A673 (cell line): ENCODE results near the gene PIK3CD. TPM values are rescaled to one million over a fixed set of nuclear protein-coding genes. Genes with fewer than 3 reads are reported as not detected.

Experiments used
- BruUV-seq: library from RNA; stranded (reverse); fragments of 400-500 nt; replicated peaks from 2 replicates; lab custom pipeline; 2021; lab: Mats Ljungman, UMichigan
- CTCF ChIA-PET: fragments of 300-600 bp; sonication (Branson Sonifier 250); formaldehyde crosslinking; loops from one replicate; lab custom pipeline; 2022; ENCODE audit warnings: antibody characterized with exemption; lab: Charles Lee
- POLR2A ChIA-PET: fragments of 300-600 bp; sonication (Branson Sonifier 250); formaldehyde crosslinking; loops from one replicate; lab custom pipeline; 2022; ENCODE audit warnings: antibody characterized with exemption; ENCODE audit not compliant: low non-redundant PET; lab: Charles Lee
- DNase-seq: peaks from one replicate; pipeline ENCODE4 v3.0.0-alpha.2; 2015; ENCODE audit warnings: low spot score
- H3K27ac ChIP-seq: fragments of 200-600 bp; sonication (generic); 2 replicates; pipeline ENCODE4 v1.5.1; 2016; ENCODE audit warnings: mixed run types, low read depth, mild to moderate bottlenecking, mixed read lengths, antibody characterized with exemption, low read length; ENCODE audit not compliant: poor library complexity, severe bottlenecking
- H3K27me3 ChIP-seq: fragments of 200-600 bp; sonication (generic); replicated peaks from 2 replicates; pipeline ENCODE4 v1.6.1; 2017; ENCODE audit warnings: mixed run types, low read depth, mild to moderate bottlenecking, mixed read lengths, antibody characterized with exemption, low read length; ENCODE audit not compliant: insufficient read depth, poor library complexity
- H3K36me3 ChIP-seq: fragments of 200-600 bp; sonication (generic); 2 replicates; pipeline ENCODE4 v1.6.1; 2016; ENCODE audit warnings: mixed run types, mild to moderate bottlenecking, mixed read lengths, antibody characterized with exemption, low read length; ENCODE audit not compliant: insufficient read depth, poor library complexity, severe bottlenecking
- H3K4me1 ChIP-seq: fragments of 200-600 bp; sonication (generic); 2 replicates; pipeline ENCODE4 v1.6.1; 2017; ENCODE audit warnings: mixed run types, mild to moderate bottlenecking, mixed read lengths, antibody characterized with exemption, low read length; ENCODE audit not compliant: insufficient read depth, poor library complexity, severe bottlenecking
- H3K4me3 ChIP-seq: fragments of 200-600 bp; sonication (generic); 2 replicates; pipeline ENCODE4 v1.5.1; 2016; ENCODE audit warnings: low read depth, mixed run types, mild to moderate bottlenecking, mixed read lengths, low read length; ENCODE audit not compliant: poor library complexity, severe bottlenecking
- H3K9me3 ChIP-seq: fragments of 200-600 bp; sonication (generic); 2 replicates; pipeline ENCODE4 v1.6.1; 2016; ENCODE audit warnings: mixed run types, low read depth, mild to moderate bottlenecking, mixed read lengths, antibody characterized with exemption, low read length; ENCODE audit not compliant: poor library complexity, severe bottlenecking
- EZH2 ChIP-seq: fragments of 200-600 bp; sonication (generic); IDR thresholded peaks from 2 replicates; pipeline ENCODE4 v1.6.1; 2017; ENCODE audit warnings: borderline replicate concordance, low read depth, mild to moderate bottlenecking, mixed read lengths, antibody characterized with exemption, low read length; ENCODE audit not compliant: poor library complexity, severe bottlenecking
- intact Hi-C: fragments of 100-400 bp; cut with micrococcal nuclease; formaldehyde crosslinking; loops from one replicate; pipeline ENCODE4 v1.10.0; 2022; ENCODE audit not compliant: unreplicated experiment
- total RNA-seq: library from RNA; stranded (reverse); gene quantifications from 2 replicates; pipeline ENCODE4 v1.2.3, GENCODE V29; 2021
- TF ChIP-seq, protein P1 (sequence below): fragments of 300-800, 200-600 bp; sonication (generic); conservative IDR thresholded peaks from 2 replicates; pipeline ENCODE4 v1.5.1; 2017; ENCODE audit warnings: low read depth, mild to moderate bottlenecking, antibody characterized with exemption, low read length, moderate library complexity, mixed read lengths

The PIK3CD gene
- total RNA-seq, 1 experiment from 2014 or later, result 2.1 TPM

DNA sequence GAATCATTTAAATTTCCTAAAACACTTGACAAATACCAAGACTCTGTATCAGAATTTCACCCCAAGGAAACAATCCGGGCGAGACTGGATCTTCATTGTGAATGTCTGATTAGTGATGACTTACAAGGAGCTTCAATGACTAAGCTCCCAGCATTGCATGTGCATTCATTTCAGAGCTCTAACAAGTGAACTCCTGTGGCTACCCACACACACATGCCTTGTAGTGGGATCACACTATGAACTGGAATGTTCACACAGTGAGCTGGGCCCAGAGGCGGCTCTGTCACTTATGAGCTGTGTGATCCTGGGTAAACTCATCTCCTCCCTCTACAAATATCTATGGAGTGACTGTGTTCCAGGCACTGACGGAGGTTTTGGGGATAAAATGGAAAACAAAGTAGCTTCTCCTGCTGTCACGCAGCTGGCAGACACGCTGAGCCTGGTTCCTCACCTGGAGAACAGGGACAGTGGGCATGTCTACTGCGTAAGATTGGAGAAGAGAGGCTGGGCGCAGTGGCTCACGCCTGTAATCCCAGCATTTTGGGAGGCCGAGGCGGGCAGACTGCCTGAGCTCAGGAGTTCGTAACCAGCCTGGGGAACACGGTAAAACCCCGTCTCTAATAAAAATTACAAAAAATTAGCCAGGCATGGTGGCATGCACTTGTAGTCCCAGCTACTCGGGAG lies 115.4 kb downstream of the PIK3CD start:
- H3K36me3 ChIP-seq, result no peaks in the 10 kb centered on the region
- POLR2A ChIA-PET, result interaction anchor here (0.6 kb wide), 1 partner anchor 14 kb away, joined by 3 read pairs; no protein-coding TSS in a partner anchor
- no peak overlapping the region for H3K27ac ChIP-seq
- H3K4me1 ChIP-seq, result peaks cover 3% of the 10 kb centered on the region
- peak; percentile 61 for DNase-seq
- no peak overlapping the region for H3K4me3 ChIP-seq
- CTCF ChIA-PET, result no interaction called here
- no peaks in the 10 kb centered on the region for H3K9me3 ChIP-seq
- TF ChIP-seq, protein P1, sequence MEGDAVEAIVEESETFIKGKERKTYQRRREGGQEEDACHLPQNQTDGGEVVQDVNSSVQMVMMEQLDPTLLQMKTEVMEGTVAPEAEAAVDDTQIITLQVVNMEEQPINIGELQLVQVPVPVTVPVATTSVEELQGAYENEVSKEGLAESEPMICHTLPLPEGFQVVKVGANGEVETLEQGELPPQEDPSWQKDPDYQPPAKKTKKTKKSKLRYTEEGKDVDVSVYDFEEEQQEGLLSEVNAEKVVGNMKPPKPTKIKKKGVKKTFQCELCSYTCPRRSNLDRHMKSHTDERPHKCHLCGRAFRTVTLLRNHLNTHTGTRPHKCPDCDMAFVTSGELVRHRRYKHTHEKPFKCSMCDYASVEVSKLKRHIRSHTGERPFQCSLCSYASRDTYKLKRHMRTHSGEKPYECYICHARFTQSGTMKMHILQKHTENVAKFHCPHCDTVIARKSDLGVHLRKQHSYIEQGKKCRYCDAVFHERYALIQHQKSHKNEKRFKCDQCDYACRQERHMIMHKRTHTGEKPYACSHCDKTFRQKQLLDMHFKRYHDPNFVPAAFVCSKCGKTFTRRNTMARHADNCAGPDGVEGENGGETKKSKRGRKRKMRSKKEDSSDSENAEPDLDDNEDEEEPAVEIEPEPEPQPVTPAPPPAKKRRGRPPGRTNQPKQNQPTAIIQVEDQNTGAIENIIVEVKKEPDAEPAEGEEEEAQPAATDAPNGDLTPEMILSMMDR, result no peak
- TF ChIP-seq EZH2, result no peak
- intact Hi-C loops, result no loop called here
- H3K27me3 ChIP-seq, result no peaks in the 10 kb centered on the region
- BruUV-seq, result no TSS peak

- POLR2A ChIA-PET, result no interaction called here
- H3K36me3 ChIP-seq, result peaks cover 6% of the 10 kb centered on the region
- BruUV-seq, result no TSS peak
- peaks cover 3% of the 10 kb centered on the region for H3K4me1 ChIP-seq
- no peak for TF ChIP-seq EZH2
- TF ChIP-seq, protein P1, result no peak
- no peaks in the 10 kb centered on the region for H3K27me3 ChIP-seq
- H3K4me3 ChIP-seq, result no peak overlapping the region
- CTCF ChIA-PET, result no interaction called here
- intact Hi-C loops, result no loop called here
- DNase-seq, result peak; percentile 30
- H3K9me3 ChIP-seq, result no peaks in the 10 kb centered on the region
- H3K27ac ChIP-seq, result no peak overlapping the region
Measured at GRCh38 chr1:9767964-9768668, 116.6 kb downstream of the PIK3CD start.

- intact Hi-C loops, result no loop called here
- no peaks in the 10 kb centered on the region for H3K27me3 ChIP-seq
- DNase-seq, result no peak
- H3K9me3 ChIP-seq, result no peaks in the 10 kb centered on the region
- H3K4me1 ChIP-seq, result peaks cover 3% of the 10 kb centered on the region
- ChIA-PET POLR2A (no interaction called here), CTCF (no interaction called here)
- H3K4me3 ChIP-seq, result no peak overlapping the region
- peaks cover 6% of the 10 kb centered on the region for H3K36me3 ChIP-seq
- TF ChIP-seq EZH2, result no peak
- TF ChIP-seq, protein P1, result no peak
- no peak overlapping the region for H3K27ac ChIP-seq
- BruUV-seq, result no TSS peak
Measured at GRCh38 chr1:9768983-9769382, 117.5 kb downstream of the PIK3CD start.
